Measurements from ENCODE around the gene E2F1.

The E2F1 gene

GRCh38 chr20:33660035-33660684 is 26.0 kb downstream of the E2F1 start:
- no peak for DNase-seq (ENCODE audit: low read depth)
- H3K4me3 ChIP-seq (ENCODE audit: low read length) = no peak overlapping the region
- no peak for TF ChIP-seq CTCF (IDR thresholded peaks at IDR 0.05; ENCODE audit: insufficient read depth, low read depth, low read length, missing control alignments)

DNA sequence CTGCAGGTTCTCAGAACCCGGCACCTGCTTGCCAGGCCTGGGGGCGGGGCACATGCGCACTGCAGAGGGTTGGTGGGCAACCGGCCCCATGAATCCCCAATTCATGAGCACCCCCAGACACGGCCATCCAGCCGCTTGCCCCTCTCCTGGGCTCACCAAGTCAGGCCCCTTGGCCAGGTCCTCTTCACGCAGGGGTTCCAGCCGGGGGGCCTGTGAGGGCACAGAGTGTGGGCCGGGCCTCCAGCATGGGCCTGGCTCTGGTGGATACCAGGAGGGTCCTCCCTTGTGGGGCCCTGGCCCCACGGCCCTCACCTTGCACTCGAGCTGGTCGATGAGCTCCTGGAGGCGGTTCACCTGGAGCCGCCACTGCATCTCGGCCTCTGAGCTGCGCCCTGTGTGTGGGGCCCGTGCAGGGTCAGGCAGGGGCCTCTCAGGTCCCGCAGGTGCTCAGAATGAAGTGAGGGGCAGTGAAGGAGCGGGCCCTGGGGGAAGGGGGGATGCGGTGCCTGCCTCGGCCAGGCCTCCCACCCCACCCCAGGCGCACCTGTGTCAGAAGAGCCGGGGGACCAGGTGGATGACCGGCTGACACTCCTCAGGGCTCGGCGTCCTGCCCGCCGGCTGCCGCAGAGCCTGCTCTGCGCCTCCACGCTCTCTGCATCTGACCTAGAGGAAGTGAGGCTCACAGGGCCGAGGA is 26.7 kb downstream of the E2F1 start:
- no peak for TF ChIP-seq CTCF (IDR thresholded peaks at IDR 0.05; ENCODE audit: insufficient read depth, low read depth, low read length, missing control alignments)
- no peak overlapping the region for H3K4me3 ChIP-seq (ENCODE audit: low read length)
- DNase-seq (ENCODE audit: low read depth) = no peak

GRCh38 chr20:33658929-33659328 is 27.3 kb downstream of the E2F1 start:
- no peak for TF ChIP-seq CTCF (IDR thresholded peaks at IDR 0.05; ENCODE audit: insufficient read depth, low read depth, low read length, missing control alignments)
- no peak overlapping the region for H3K4me3 ChIP-seq (ENCODE audit: low read length)

DNA sequence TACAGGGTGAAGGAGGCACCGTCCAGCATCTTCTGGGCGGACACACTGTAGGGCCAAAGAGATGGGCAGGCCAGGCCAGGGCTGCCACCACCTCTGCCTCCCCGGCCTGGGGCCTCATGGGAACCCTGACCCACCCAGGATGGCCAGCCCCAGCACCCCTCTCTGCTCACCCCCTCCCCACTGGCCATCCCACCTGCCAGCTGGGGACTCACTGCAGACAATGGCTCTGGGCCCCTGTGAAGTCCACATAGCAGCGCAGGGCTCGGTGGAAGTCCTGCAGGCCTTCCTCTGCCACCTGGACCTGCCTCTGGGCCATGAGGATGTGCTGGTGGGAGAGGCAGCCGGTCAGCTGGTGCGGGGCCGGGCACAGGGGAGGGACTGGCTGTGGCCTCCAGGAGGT is 27.7 kb downstream of the E2F1 start:
- TF ChIP-seq CTCF (IDR thresholded peaks at IDR 0.05; ENCODE audit: insufficient read depth, low read depth, low read length, missing control alignments) = no peak
- DNase-seq (ENCODE audit: low read depth) = no peak
- no peak overlapping the region for H3K4me3 ChIP-seq (ENCODE audit: low read length)

More at GRCh38 chr20:33658929-33659328, 27.3 kb downstream of the E2F1 start:
- no peak for DNase-seq (ENCODE audit: low read depth)

GRCh38 chr20:33657704-33658095 is 28.5 kb downstream of the E2F1 start:
- no peak for TF ChIP-seq CTCF (IDR thresholded peaks at IDR 0.05; ENCODE audit: insufficient read depth, low read depth, low read length, missing control alignments)
- H3K4me3 ChIP-seq (ENCODE audit: low read length) = no peak overlapping the region
- no peak for DNase-seq (ENCODE audit: low read depth)

GRCh38 chr20:33656783-33657703 is 29.1 kb downstream of the E2F1 start:
- no peak for DNase-seq (ENCODE audit: low read depth)
- no peak overlapping the region for H3K4me3 ChIP-seq (ENCODE audit: low read length)
- TF ChIP-seq CTCF (IDR thresholded peaks at IDR 0.05; ENCODE audit: insufficient read depth, low read depth, low read length, missing control alignments) = no peak
